ENCODE results near the gene TUBGCP6.

Gene TUBGCP6

GRCh38 chr22:50190941-50191741, 53.7 kb downstream of the TUBGCP6 start:
- DNase-seq = peak; percentile 69 to 70

GRCh38 chr22:50190182-50190940, 54.5 kb downstream of the TUBGCP6 start:
- peak; percentile 59 to 65 for DNase-seq

- DNase-seq = no peak
Measured at GRCh38 chr22:50189849-50190181, 55.0 kb downstream of the TUBGCP6 start.

GRCh38 chr22:50189184-50189848, 55.5 kb downstream of the TUBGCP6 start:
- DNase-seq = no peak

GRCh38 chr22:50188356-50188755, 56.5 kb downstream of the TUBGCP6 start:
- DNase-seq = no peak

GRCh38 chr22:50186761-50187523, 57.9 kb downstream of the TUBGCP6 start:
- no peak for DNase-seq

- DNase-seq = no peak
Measured at GRCh38 chr22:50186181-50186714, 58.6 kb downstream of the TUBGCP6 start.

- DNase-seq = peak; percentile 80 to 86
Measured at GRCh38 chr22:50185375-50186087, 59.3 kb downstream of the TUBGCP6 start, which contains the start of gene TRABD. TRABD (plus strand) TSS chr22:50185913; CDS start chr22:50193061, 7,148 bp downstream.

- DNase-seq = no peak
Measured at GRCh38 chr22:50184902-50185374, 59.9 kb downstream of the TUBGCP6 start.

GRCh38 chr22:50184004-50184901, 60.6 kb downstream of the TUBGCP6 start:
- no peak for DNase-seq

GRCh38 chr22:50183141-50183971, 61.5 kb downstream of the TUBGCP6 start:
- no peak for DNase-seq

- DNase-seq = no peak
Measured at GRCh38 chr22:50182176-50183081, 62.4 kb downstream of the TUBGCP6 start.

- DNase-seq = no peak
Measured at GRCh38 chr22:50180727-50181521, 63.9 kb downstream of the TUBGCP6 start.

- no peak for DNase-seq
Measured at GRCh38 chr22:50179937-50180726, 64.7 kb downstream of the TUBGCP6 start.

- no peak for DNase-seq
Measured at GRCh38 chr22:50178871-50179869, 65.7 kb downstream of the TUBGCP6 start.
